CD4-positive, alpha-beta T cell (primary cell): ENCODE results near the gene TUBAL3. TPM values are rescaled to one million over a fixed set of nuclear protein-coding genes. Genes with fewer than 3 reads are reported as not detected.
"Not testable (repeated sequence)": the region's sequence is repeated elsewhere in the genome, so short reads cannot be mapped to it uniquely, and the experiment has no call there.

Source experiments
- ATAC-seq: fragments of 200-7000 bp; cut with Tn5 transposase; one replicate; pipeline ENCODE4 v1.10.0; 2022; ENCODE audit warnings: mild to moderate bottlenecking; ENCODE audit not compliant: poor library complexity
- CTCF ChIA-PET: fragments of 350-600 bp; sonication (Branson Sonifier 250); formaldehyde crosslinking; loops from one replicate; lab custom pipeline; 2021; ENCODE audit warnings: antibody characterized with exemption, inconsistent platforms; lab: Charles Lee
- POLR2A ChIA-PET: fragments of 350-600 bp; sonication (Branson Sonifier 250); formaldehyde crosslinking; loops from one replicate; lab custom pipeline; 2021; ENCODE audit warnings: antibody characterized with exemption, inconsistent platforms; lab: Charles Lee
- DNase-seq, 14 experiments: peaks; one replicate each; pipeline ENCODE4 v3.0.0-alpha.2; 2013 to 2020; ENCODE audit warnings: mixed read lengths in 2 of 14
- H3K27ac ChIP-seq, 2 donors: one replicate each; pipeline versions ENCODE4 v1.5.1 to v1.7.0; 2013; ENCODE audit warnings: low read length in 2 of 2, low read depth in 1 of 2, mild to moderate bottlenecking in 1 of 2
- H3K27me3 ChIP-seq, 2 experiments: 1 replicate in 1 of 2; 2 replicates in 1 of 2; pipeline versions ENCODE4 v1.6.1 to v1.7.0; 2013; ENCODE audit warnings: low read length in 2 of 2, control low read depth in 1 of 2, mild to moderate bottlenecking in 1 of 2, moderate library complexity in 1 of 2; ENCODE audit not compliant: insufficient read depth in 2 of 2, control insufficient read depth in 1 of 2
- H3K36me3 ChIP-seq: one replicate; pipeline ENCODE4 v1.6.1; 2013; ENCODE audit warnings: low read length, control low read depth; ENCODE audit not compliant: insufficient read depth
- H3K4me1 ChIP-seq: one replicate; pipeline ENCODE4 v1.6.1; 2013; ENCODE audit warnings: low read length, control low read depth; ENCODE audit not compliant: insufficient read depth
- H3K4me3 ChIP-seq: one replicate; pipeline ENCODE4 v1.5.1; 2013; ENCODE audit warnings: mild to moderate bottlenecking, low read length, moderate library complexity
- H3K9me3 ChIP-seq, 2 experiments: 1 replicate in 1 of 2; 2 replicates in 1 of 2; pipeline versions ENCODE4 v1.6.1 to v1.7.0; 2013; ENCODE audit warnings: low read length in 2 of 2, mild to moderate bottlenecking in 2 of 2, control low read depth in 1 of 2, moderate library complexity in 1 of 2; ENCODE audit not compliant: control insufficient read depth in 1 of 2, insufficient read depth in 1 of 2
- H3K27ac Mint-ChIP-seq: one replicate; pipeline ENCODE4 v1.8.0; 2020; ENCODE audit warnings: mixed read lengths
- H3K27me3 Mint-ChIP-seq: one replicate; pipeline ENCODE4 v1.8.0; 2021; ENCODE audit warnings: mixed read lengths
- H3K36me3 Mint-ChIP-seq: one replicate; pipeline ENCODE4 v1.8.0; 2021; ENCODE audit warnings: low read depth, mixed read lengths
- H3K4me1 Mint-ChIP-seq: one replicate; pipeline ENCODE4 v1.8.0; 2021; ENCODE audit warnings: low read depth, mixed read lengths
- H3K4me3 Mint-ChIP-seq: one replicate; pipeline ENCODE4 v1.8.0; 2020; ENCODE audit warnings: mild to moderate bottlenecking, mixed read lengths
- H3K9me3 Mint-ChIP-seq: one replicate; pipeline ENCODE4 v1.8.0; 2020; ENCODE audit warnings: mixed read lengths
- intact Hi-C, 2 experiments: fragments of 100-400 bp; cut with DNase I in 1 of 2; cut with micrococcal nuclease in 1 of 2; formaldehyde crosslinking; loops; one replicate each; pipeline versions ENCODE4 v1.15.1 to v1.9.0; 2023 to 2025; cut with DNase I, micrococcal nuclease
- total RNA-seq, 174 experiments: library from RNA in 2 of 174; stranded (reverse) in 2 of 174; gene quantifications; one replicate each; pipeline ENCODE4 v1.2.3 and lab custom pipeline; 2021 to 2026
- TF ChIP-seq, protein P1 (sequence below): fragments of 200-600 bp; IDR thresholded peaks from one replicate; pipeline ENCODE4 v1.8.0; 2022; ENCODE audit warnings: antibody characterized with exemption, mild to moderate bottlenecking

Gene TUBAL3
- total RNA-seq, 2 experiments from 2014 or later, result not detected

GRCh38 chr10:5413012-5413938, 8.6 kb upstream of the TUBAL3 start:
- Mint-ChIP-seq H3K36me3 (no peaks in the 10 kb centered on the region), H3K4me3 (no peak overlapping the region), H3K9me3 (peaks cover 3% of the 10 kb centered on the region), H3K27ac (no peak overlapping the region), H3K27me3 (peaks cover 10% of the 10 kb centered on the region), H3K4me1 (peaks cover 4% of the 10 kb centered on the region)
- ATAC-seq, result no peak
- H3K27me3 ChIP-seq, result peaks cover 6 to 10% of the 10 kb centered on the region in 2 experiments
- POLR2A ChIA-PET, result no interaction called here
- CTCF ChIA-PET, result no interaction called here
- no peak overlapping the region for H3K27ac ChIP-seq
- peak in 2 of 14 experiments; percentile 11 to 16 for DNase-seq
- H3K4me3 ChIP-seq, result peak overlapping the region; percentile 57
- TF ChIP-seq, protein P1, sequence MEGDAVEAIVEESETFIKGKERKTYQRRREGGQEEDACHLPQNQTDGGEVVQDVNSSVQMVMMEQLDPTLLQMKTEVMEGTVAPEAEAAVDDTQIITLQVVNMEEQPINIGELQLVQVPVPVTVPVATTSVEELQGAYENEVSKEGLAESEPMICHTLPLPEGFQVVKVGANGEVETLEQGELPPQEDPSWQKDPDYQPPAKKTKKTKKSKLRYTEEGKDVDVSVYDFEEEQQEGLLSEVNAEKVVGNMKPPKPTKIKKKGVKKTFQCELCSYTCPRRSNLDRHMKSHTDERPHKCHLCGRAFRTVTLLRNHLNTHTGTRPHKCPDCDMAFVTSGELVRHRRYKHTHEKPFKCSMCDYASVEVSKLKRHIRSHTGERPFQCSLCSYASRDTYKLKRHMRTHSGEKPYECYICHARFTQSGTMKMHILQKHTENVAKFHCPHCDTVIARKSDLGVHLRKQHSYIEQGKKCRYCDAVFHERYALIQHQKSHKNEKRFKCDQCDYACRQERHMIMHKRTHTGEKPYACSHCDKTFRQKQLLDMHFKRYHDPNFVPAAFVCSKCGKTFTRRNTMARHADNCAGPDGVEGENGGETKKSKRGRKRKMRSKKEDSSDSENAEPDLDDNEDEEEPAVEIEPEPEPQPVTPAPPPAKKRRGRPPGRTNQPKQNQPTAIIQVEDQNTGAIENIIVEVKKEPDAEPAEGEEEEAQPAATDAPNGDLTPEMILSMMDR, result no peak
- peaks cover 0 to 5% of the 10 kb centered on the region in 2 experiments for H3K9me3 ChIP-seq
- no peaks in the 10 kb centered on the region for H3K36me3 ChIP-seq
- intact Hi-C loops, result no loop called here
- H3K4me1 ChIP-seq, result peaks cover 9% of the 10 kb centered on the region

- no peak within 1 kb of the TSS for H3K27ac Mint-ChIP-seq
- no peaks in the 10 kb centered on the region for H3K9me3 Mint-ChIP-seq
- H3K4me3 ChIP-seq, result peak within 1 kb of the TSS; percentile 57
- H3K4me3 Mint-ChIP-seq, result peak within 1 kb of the TSS; percentile 88
- DNase-seq (peak; percentile 31 to 81 (median 55)), ATAC-seq (peak; percentile 89)
- TF ChIP-seq, protein P1, result no peak
- no peak within 1 kb of the TSS for H3K27ac ChIP-seq
- H3K36me3 Mint-ChIP-seq, result no peaks in the 10 kb centered on the region
- H3K4me1 ChIP-seq, result peaks cover 9% of the 10 kb centered on the region
- H3K4me1 Mint-ChIP-seq, result peaks cover 4% of the 10 kb centered on the region
- peaks cover 0 to 5% of the 10 kb centered on the region in 2 experiments for H3K9me3 ChIP-seq
- intact Hi-C loops, result no loop called here
- POLR2A ChIA-PET, result no interaction called here
- H3K27me3 ChIP-seq, result peaks cover 6 to 10% of the 10 kb centered on the region in 2 experiments
- CTCF ChIA-PET, result no interaction called here
- peaks cover 10% of the 10 kb centered on the region for H3K27me3 Mint-ChIP-seq
- no peaks in the 10 kb centered on the region for H3K36me3 ChIP-seq
These were observed 7.8 kb upstream of the TUBAL3 start, which contains the start of gene NET1 for GRCh38 chr10:5412277-5412941. Gene NET1, plus strand, starts transcription at chr10:5412557. Its CDS starts 136 bp downstream, at chr10:5412693.

GRCh38 chr10:5411941-5412276, 7.3 kb upstream of the TUBAL3 start:
- no peak overlapping the region for H3K27ac ChIP-seq
- Mint-ChIP-seq H3K4me3 (peak overlapping the region; percentile 88), H3K27me3 (peaks cover 10% of the 10 kb centered on the region), H3K27ac (no peak overlapping the region), H3K9me3 (no peaks in the 10 kb centered on the region), H3K36me3 (no peaks in the 10 kb centered on the region), H3K4me1 (peaks cover 4% of the 10 kb centered on the region)
- H3K27me3 ChIP-seq, result peaks cover 6 to 10% of the 10 kb centered on the region in 2 experiments
- TF ChIP-seq, protein P1, result no peak
- intact Hi-C loops, result no loop called here
- ChIA-PET POLR2A (no interaction called here), CTCF (interaction anchor here (1.5 kb wide), 1 partner anchor 562 kb away, joined by 7 read pairs; no protein-coding TSS in a partner anchor)
- ATAC-seq (no peak), DNase-seq (no peak)
- H3K4me3 ChIP-seq, result peak overlapping the region; percentile 57
- H3K9me3 ChIP-seq, result peaks cover 0 to 2% of the 10 kb centered on the region in 2 experiments
- H3K4me1 ChIP-seq, result peaks cover 9% of the 10 kb centered on the region
- H3K36me3 ChIP-seq, result no peaks in the 10 kb centered on the region

- H3K4me1 ChIP-seq, H3K36me3 ChIP-seq, H3K36me3 Mint-ChIP-seq, H3K4me1 Mint-ChIP-seq, ATAC-seq, H3K27ac Mint-ChIP-seq, H3K9me3 Mint-ChIP-seq, H3K27ac ChIP-seq, H3K27me3 ChIP-seq, DNase-seq, H3K9me3 ChIP-seq, POLR2A ChIA-PET, intact Hi-C loops, H3K4me3 ChIP-seq: not testable (repeated sequence)
- peaks cover 10% of the 10 kb centered on the region for H3K27me3 Mint-ChIP-seq
- peak overlapping the region; percentile 35 for H3K4me3 Mint-ChIP-seq
- CTCF ChIA-PET, result interaction anchor here (1.5 kb wide), 1 partner anchor 561 kb away, joined by 7 read pairs; no protein-coding TSS in a partner anchor
These were observed 6.2 kb upstream of the TUBAL3 start for GRCh38 chr10:5410787-5411186.
